GM12872 (cell line): ENCODE results near the gene CAMK1D.

Experiments
- CTCF ChIP-seq: IDR thresholded peaks from 3 replicates; pipeline ENCODE4 v1.5.1; 2011; ENCODE audit warnings: low read depth, mild to moderate bottlenecking, low read length, moderate library complexity; ENCODE audit not compliant: insufficient read depth

Gene CAMK1D

DNA sequence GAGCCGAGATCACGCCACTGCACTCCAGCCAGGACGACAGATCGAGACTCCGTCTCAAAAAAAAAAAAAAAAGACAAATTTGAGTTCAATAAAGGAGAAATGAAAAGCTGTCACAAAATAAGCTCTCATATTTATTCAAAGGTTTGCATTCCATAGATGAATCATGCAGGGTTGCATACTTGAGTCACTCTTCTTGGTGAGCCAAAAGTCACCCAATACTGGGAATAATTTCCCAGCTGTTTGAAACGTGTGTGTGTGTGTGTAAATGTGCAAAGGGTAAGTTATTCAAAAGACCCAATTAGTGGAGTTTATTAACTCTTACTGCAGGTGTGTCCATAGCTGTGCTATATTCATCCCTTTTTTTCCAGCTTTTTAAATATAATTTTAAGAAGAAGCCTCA is 354.5 kb downstream of the CAMK1D start:
- no peak for TF ChIP-seq CTCF

GRCh38 chr10:12704488-12704887 is 355.1 kb downstream of the CAMK1D start:
- no peak for TF ChIP-seq CTCF

DNA sequence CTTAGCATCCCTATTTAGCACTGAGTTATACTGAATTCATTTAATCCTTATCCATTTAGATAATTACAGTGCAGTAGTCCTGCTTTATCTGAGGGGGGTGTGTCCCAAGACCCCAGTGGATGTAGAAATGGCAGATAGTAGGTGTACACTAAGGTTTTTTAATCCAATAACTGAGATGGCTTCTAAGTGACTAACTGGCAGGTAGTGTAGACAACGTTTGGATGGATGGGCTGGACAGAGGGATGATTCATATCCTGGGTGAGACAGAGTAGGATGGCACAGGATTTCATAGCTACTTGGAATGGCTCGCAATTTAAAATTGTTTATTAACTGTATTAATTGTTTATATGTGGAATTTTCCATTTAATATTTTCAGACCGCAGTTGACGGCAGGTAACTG is 356.6 kb downstream of the CAMK1D start:
- no peak for TF ChIP-seq CTCF

DNA sequence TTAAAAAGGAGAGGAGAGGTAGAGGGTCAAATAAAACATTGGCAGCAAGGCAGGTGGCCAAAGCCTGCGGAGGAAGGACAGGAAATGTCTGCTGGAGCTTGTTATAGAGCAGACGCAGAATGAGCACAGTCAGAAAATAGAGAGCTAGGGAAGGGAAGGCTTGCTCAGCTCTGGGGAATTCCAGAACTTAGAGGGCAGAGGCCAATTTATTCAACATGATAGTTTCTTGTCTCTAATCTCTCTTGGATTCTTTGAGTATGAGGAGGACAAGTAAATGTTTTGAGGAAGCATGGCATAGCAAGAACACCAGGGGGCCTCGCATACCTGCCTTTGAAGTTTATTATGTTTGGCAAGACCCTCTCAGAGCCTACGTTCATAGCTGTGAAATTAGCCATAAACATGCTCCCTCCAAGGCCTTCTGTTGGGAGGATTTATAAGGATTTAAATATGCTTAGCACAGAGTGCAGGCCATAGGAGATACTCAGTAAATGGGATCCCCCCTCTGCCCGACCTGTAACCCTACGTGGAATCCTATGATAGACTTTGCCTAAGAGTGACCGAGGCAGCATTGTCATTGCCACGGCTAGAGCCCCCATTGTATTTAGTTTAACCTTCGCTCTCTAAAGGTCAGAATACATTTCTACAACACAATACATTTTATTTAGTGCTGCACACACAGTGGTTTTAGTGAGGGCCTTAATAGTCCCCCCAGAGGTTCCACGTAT is 358.3 kb downstream of the CAMK1D start:
- peak; percentile 45 for TF ChIP-seq CTCF

DNA sequence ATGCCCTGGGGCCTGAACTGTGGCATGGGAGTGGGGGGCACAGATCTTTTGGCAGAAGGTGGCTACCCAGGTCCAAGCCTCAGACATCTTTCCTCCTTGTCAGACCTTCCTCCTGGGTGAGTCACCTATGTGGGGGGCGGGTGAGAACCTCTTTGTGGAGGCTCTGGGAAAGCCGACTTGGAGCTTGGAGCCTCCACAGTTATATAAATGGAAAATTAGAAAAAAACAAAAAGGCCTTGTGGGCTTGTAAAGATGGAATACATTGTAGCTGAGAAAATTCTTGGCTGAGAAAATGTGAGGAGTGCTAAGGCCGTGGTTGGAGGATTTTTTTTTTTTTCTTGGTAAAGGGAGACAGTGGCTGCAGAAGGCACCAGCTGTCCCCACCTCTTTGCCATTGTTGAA is 359.7 kb downstream of the CAMK1D start:
- no peak for TF ChIP-seq CTCF

- TF ChIP-seq CTCF: no peak
These were observed 360.2 kb downstream of the CAMK1D start for GRCh38 chr10:12709521-12709963.

DNA sequence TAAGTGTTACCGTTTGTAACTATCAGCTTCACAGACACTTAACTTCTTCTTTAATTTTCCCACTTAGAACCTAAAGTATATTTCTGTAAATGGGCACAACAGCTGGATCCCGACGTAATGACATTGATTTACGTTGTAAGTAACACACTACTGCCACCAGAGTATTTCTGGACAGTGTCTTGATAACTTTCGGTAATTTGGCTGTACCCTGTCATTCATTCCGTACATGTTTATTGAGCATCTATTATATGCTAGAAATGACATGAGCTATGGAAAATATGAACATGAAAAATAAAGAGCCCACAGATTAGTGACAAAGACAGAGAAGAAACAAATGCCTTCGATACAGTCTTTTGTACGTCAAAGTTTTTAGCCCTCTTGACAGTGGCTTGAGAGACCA is 360.8 kb downstream of the CAMK1D start:
- TF ChIP-seq CTCF: no peak
